Panc1 (cell line): Measurements from ENCODE around the gene ERCC6L. TPM values are rescaled to one million over a fixed set of nuclear protein-coding genes. Genes with fewer than 3 reads are reported as not detected.

ENCODE experiments used
- ATAC-seq: fragments of 200-7000 bp; cut with Tn5 transposase; 2 replicates; pipeline ENCODE4 v1.9.1; 2020; ENCODE audit warnings: mild to moderate bottlenecking, moderate library complexity
- BruUV-seq: library from RNA; stranded (reverse); fragments of 400-500 nt; replicated peaks from 2 replicates; lab custom pipeline; 2021; lab: Mats Ljungman, UMichigan
- CTCF ChIA-PET: fragments of 300-600 bp; sonication (Branson Sonifier 250); formaldehyde crosslinking; loops from one replicate; lab custom pipeline; 2022; ENCODE audit warnings: antibody characterized with exemption; lab: Charles Lee
- POLR2A ChIA-PET: fragments of 300-600 bp; sonication (Branson Sonifier 250); formaldehyde crosslinking; loops from one replicate; lab custom pipeline; 2022; ENCODE audit warnings: antibody characterized with exemption; lab: Charles Lee
- DNase-seq: peaks from one replicate; pipeline ENCODE4 v3.0.0-alpha.2; 2010; ENCODE audit warnings: low read depth, low spot score
- H3K27ac ChIP-seq: 2 replicates; pipeline ENCODE4 v1.5.1; 2011; ENCODE audit warnings: mild to moderate bottlenecking, low read length, inconsistent platforms
- H3K27me3 ChIP-seq: fragments of 200-500 bp; sonication (Bioruptor generic); 2 replicates; pipeline ENCODE4 v1.6.0; 2014; ENCODE audit warnings: low read length, inconsistent platforms; ENCODE audit not compliant: control insufficient read depth, insufficient read depth
- H3K36me3 ChIP-seq: fragments of 200-500 bp; sonication (Bioruptor generic); 2 replicates; pipeline ENCODE4 v1.5.1; 2014; ENCODE audit warnings: inconsistent platforms, mild to moderate bottlenecking, low read length, moderate library complexity; ENCODE audit not compliant: control insufficient read depth, insufficient read depth
- H3K4me1 ChIP-seq: 2 replicates; pipeline ENCODE4 v1.5.1; 2011; ENCODE audit warnings: inconsistent platforms, mild to moderate bottlenecking, low read length, moderate library complexity; ENCODE audit not compliant: control insufficient read depth, insufficient read depth
- H3K4me3 ChIP-seq, 2 experiments: 2 replicates each; pipeline ENCODE4 v1.5.1; 2011 to 2012; ENCODE audit warnings: low read depth in 2 of 2, low read length in 2 of 2, mild to moderate bottlenecking in 2 of 2, inconsistent platforms in 1 of 2, moderate library complexity in 1 of 2
- H3K9me3 ChIP-seq: fragments of 200-500 bp; sonication (Bioruptor generic); 2 replicates; pipeline ENCODE4 v1.5.1; 2014; ENCODE audit warnings: low read depth, mild to moderate bottlenecking, inconsistent platforms, low read length, moderate library complexity; ENCODE audit not compliant: control insufficient read depth, insufficient read depth
- CTCF ChIP-seq: fragments of 450-650 bp; IDR thresholded peaks from 2 replicates; pipeline ENCODE4 v1.5.1; 2017; ENCODE audit warnings: mild to moderate bottlenecking
- POLR2AphosphoS5 ChIP-seq: IDR thresholded peaks from 2 replicates; pipeline ENCODE4 v1.6.1; 2012; ENCODE audit warnings: mild to moderate bottlenecking, low read depth, low read length, moderate library complexity
- REST ChIP-seq, 2 experiments: IDR thresholded peaks; 2 replicates each; pipeline ENCODE4 v1.6.1; 2011 to 2012; ENCODE audit warnings: low read depth in 2 of 2, control low read depth in 1 of 2, low read length in 1 of 2, mild to moderate bottlenecking in 1 of 2, moderate library complexity in 1 of 2; ENCODE audit not compliant: insufficient read depth in 1 of 2
- SIN3A ChIP-seq: IDR thresholded peaks from 2 replicates; pipeline ENCODE4 v1.6.1; 2012; ENCODE audit warnings: low read depth, mild to moderate bottlenecking, low read length, moderate library complexity, borderline replicate concordance; ENCODE audit not compliant: insufficient read depth
- TCF7L2 ChIP-seq: IDR thresholded peaks from 2 replicates; pipeline ENCODE4 v1.6.1; 2011; ENCODE audit warnings: mild to moderate bottlenecking, low read depth, low read length, inconsistent platforms
- in situ Hi-C: cut with HindIII; loops from 2 replicates; pipeline ENCODE4 v1.10.0; 2016; ENCODE audit warnings: low sequenced_read_pairs, low pct_unique_long_range_greater_than_20kb
- intact Hi-C: fragments of 100-400 bp; cut with micrococcal nuclease; formaldehyde crosslinking; loops from one replicate; pipeline ENCODE4 v1.10.0; 2022; ENCODE audit not compliant: unreplicated experiment
- total RNA-seq: library from RNA; stranded (reverse); gene quantifications from one replicate; pipeline ENCODE4 v1.2.1, GENCODE V29; 2021; ENCODE audit not compliant: unreplicated experiment

ERCC6L gene
- total RNA-seq, 1 experiment from 2014 or later, result 17.3 TPM

GRCh38 chrX:72165551-72165950 lies 73.3 kb downstream of the ERCC6L start:
- in situ Hi-C loops (no loop called here), intact Hi-C loops (no loop called here)
- ChIA-PET CTCF (no interaction called here), POLR2A (no interaction called here)
- H3K36me3 ChIP-seq, result no peaks in the 10 kb centered on the region
- H3K4me3 ChIP-seq, result no peak overlapping the region
- no peak overlapping the region for H3K27ac ChIP-seq
- H3K4me1 ChIP-seq, result no peaks in the 10 kb centered on the region
- no peaks in the 10 kb centered on the region for H3K9me3 ChIP-seq
- no peaks in the 10 kb centered on the region for H3K27me3 ChIP-seq
- DNase-seq (no peak), ATAC-seq (no peak)
- no peak for TF ChIP-seq TCF7L2
- no TSS peak for BruUV-seq

GRCh38 chrX:72159769-72160168 lies 79.1 kb downstream of the ERCC6L start:
- H3K9me3 ChIP-seq, result no peaks in the 10 kb centered on the region
- no peaks in the 10 kb centered on the region for H3K27me3 ChIP-seq
- ChIA-PET POLR2A (no interaction called here), CTCF (no interaction called here)
- no peak overlapping the region for H3K27ac ChIP-seq
- H3K4me3 ChIP-seq, result no peak overlapping the region
- H3K36me3 ChIP-seq, result no peaks in the 10 kb centered on the region
- DNase-seq (no peak), ATAC-seq (no peak)
- BruUV-seq, result no TSS peak
- TF ChIP-seq POLR2AphosphoS5 (no peak), TCF7L2 (no peak), CTCF (no peak), SIN3A (no peak), REST (IDR thresholded peaks at IDR 0.05; ENCODE audit: insufficient read depth in 1 of 2, low read depth in 2 of 2, low read length in 1 of 2) (no peak)
- intact Hi-C loops, result no loop called here
- in situ Hi-C loops, result no loop called here
- no peaks in the 10 kb centered on the region for H3K4me1 ChIP-seq

- no peak for ATAC-seq
- H3K27me3 ChIP-seq, result no peaks in the 10 kb centered on the region
- ChIA-PET CTCF (no interaction called here), POLR2A (no interaction called here)
- H3K4me3 ChIP-seq, result no peak overlapping the region
- intact Hi-C loops, result no loop called here
- no peaks in the 10 kb centered on the region for H3K4me1 ChIP-seq
- in situ Hi-C loops, result no loop called here
- no peaks in the 10 kb centered on the region for H3K9me3 ChIP-seq
- H3K27ac ChIP-seq, result no peak overlapping the region
- no peaks in the 10 kb centered on the region for H3K36me3 ChIP-seq
- BruUV-seq, result no TSS peak
- DNase-seq, result no peak
- TF ChIP-seq TCF7L2 (no peak), SIN3A (no peak), CTCF (no peak), POLR2AphosphoS5 (no peak), REST (IDR thresholded peaks at IDR 0.05; ENCODE audit: insufficient read depth in 1 of 2, low read depth in 2 of 2, low read length in 1 of 2) (no peak)
Measured at GRCh38 chrX:72158773-72159172, 80.1 kb downstream of the ERCC6L start.
